Astrocyte (in vitro differentiated cells and primary cell): ENCODE measurements around the gene ALLC. TPM values are rescaled to one million over a fixed set of nuclear protein-coding genes. Genes with fewer than 3 reads are reported as not detected.

Experiments
- DNase-seq: peaks from one replicate; pipeline ENCODE4 v3.0.0-alpha.2; 2010; ENCODE audit warnings: low read depth
- FAIRE-seq: peaks from 2 replicates; lab custom pipeline; 2011; peaks lifted over from hg19 to GRCh38; lab: Jason Lieb, UNC
- H2AFZ ChIP-seq: 2 replicates; pipeline ENCODE4 v1.6.0; 2012; ENCODE audit warnings: low read depth, low read length, inconsistent platforms
- H3K27ac ChIP-seq: 2 replicates; pipeline ENCODE4 v1.5.1; 2011; ENCODE audit warnings: low read depth, low read length, inconsistent platforms
- H3K27me3 ChIP-seq: 2 replicates; pipeline ENCODE4 v1.6.0; 2011; ENCODE audit warnings: low read length, inconsistent platforms; ENCODE audit not compliant: insufficient read depth
- H3K36me3 ChIP-seq: 2 replicates; pipeline ENCODE4 v1.5.1; 2011; ENCODE audit warnings: low read length, inconsistent platforms; ENCODE audit not compliant: insufficient read depth
- H3K4me1 ChIP-seq: 2 replicates; pipeline ENCODE4 v1.5.1; 2011; ENCODE audit warnings: low read length, inconsistent platforms; ENCODE audit not compliant: insufficient read depth
- H3K4me2 ChIP-seq: 2 replicates; pipeline ENCODE4 v1.6.0; 2012; ENCODE audit warnings: low read length, inconsistent platforms
- H3K4me3 ChIP-seq: 2 replicates; pipeline ENCODE4 v1.5.1; 2011; ENCODE audit warnings: low read depth, mild to moderate bottlenecking, low read length, inconsistent platforms; ENCODE audit not compliant: insufficient read depth
- H3K79me2 ChIP-seq: 2 replicates; pipeline ENCODE4 v1.6.0; 2012; ENCODE audit warnings: mild to moderate bottlenecking, low read length, inconsistent platforms; ENCODE audit not compliant: insufficient read depth
- H3K9ac ChIP-seq: 2 replicates; pipeline ENCODE4 v1.6.0; 2012; ENCODE audit warnings: mild to moderate bottlenecking, low read length, inconsistent platforms
- H3K9me3 ChIP-seq: 2 replicates; pipeline ENCODE4 v1.5.1; 2012; ENCODE audit warnings: low read depth, mild to moderate bottlenecking, low read length, inconsistent platforms; ENCODE audit not compliant: insufficient read depth
- H4K20me1 ChIP-seq: 2 replicates; pipeline ENCODE4 v1.6.0; 2012; ENCODE audit warnings: low read length, inconsistent platforms; ENCODE audit not compliant: insufficient read depth
- H3K27ac Mint-ChIP-seq: one replicate; pipeline ENCODE4 v1.8.0; 2021; ENCODE audit warnings: mild to moderate bottlenecking, mixed read lengths; ENCODE audit not compliant: unreplicated experiment
- H3K27me3 Mint-ChIP-seq: one replicate; pipeline ENCODE4 v1.8.0; 2021; ENCODE audit warnings: low read depth, mixed read lengths; ENCODE audit not compliant: unreplicated experiment
- H3K36me3 Mint-ChIP-seq: one replicate; pipeline ENCODE4 v1.8.0; 2021; ENCODE audit warnings: low read depth, mixed read lengths; ENCODE audit not compliant: unreplicated experiment
- H3K4me1 Mint-ChIP-seq: one replicate; pipeline ENCODE4 v1.8.0; 2021; ENCODE audit warnings: low read depth, mixed read lengths; ENCODE audit not compliant: unreplicated experiment
- H3K4me3 Mint-ChIP-seq: one replicate; pipeline ENCODE4 v1.8.0; 2021; ENCODE audit warnings: mild to moderate bottlenecking, moderate library complexity, mixed read lengths; ENCODE audit not compliant: unreplicated experiment
- H3K9me3 Mint-ChIP-seq: one replicate; pipeline ENCODE4 v1.8.0; 2021; ENCODE audit warnings: mild to moderate bottlenecking, mixed read lengths; ENCODE audit not compliant: unreplicated experiment
- CTCF ChIP-seq: IDR thresholded peaks from 2 replicates; pipeline ENCODE4 v1.5.1; 2011; ENCODE audit warnings: low read depth, mild to moderate bottlenecking, inconsistent platforms, low read length, moderate library complexity; ENCODE audit not compliant: insufficient read depth
- EZH2 ChIP-seq: IDR thresholded peaks from 2 replicates; pipeline ENCODE4 v1.6.1; 2012; ENCODE audit warnings: mild to moderate bottlenecking, low read length, inconsistent platforms; ENCODE audit not compliant: insufficient read depth
- total RNA-seq: library from RNA; stranded (reverse); gene quantifications from 2 replicates; pipeline ENCODE4 v1.2.1, GENCODE V29; 2021

Gene ALLC
- total RNA-seq, 1 donor from 2014 or later = not detected

DNA sequence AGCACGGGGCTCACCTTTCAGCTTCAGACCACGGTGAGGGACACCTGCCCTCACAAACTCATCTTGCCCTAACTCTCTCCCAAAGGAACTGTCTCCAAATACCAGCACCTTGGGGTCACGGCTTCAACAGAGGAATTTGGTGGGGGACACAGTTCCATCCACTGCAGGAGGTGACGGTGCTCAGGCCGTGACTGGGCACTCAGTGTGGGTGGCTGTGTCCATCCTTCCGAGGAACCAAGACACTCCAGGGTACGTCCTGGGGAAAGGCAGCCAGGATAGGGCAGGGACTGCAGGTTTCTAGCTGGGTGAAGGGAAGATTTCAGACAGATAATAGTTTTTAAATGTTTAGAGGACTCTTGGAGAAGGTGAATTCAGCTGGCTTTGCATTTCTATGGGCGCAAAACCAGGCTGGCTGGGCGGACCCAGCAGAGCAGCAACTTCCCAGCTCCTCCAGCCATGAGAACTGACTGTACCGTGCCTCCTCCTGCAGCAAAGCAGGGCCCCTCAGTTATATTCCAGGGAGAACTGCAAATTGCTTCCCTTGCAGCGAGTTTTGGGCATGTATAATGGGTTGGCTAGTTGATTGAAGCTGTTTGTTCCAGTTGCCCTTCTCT, 23.9 kb upstream of the ALLC start:
- Mint-ChIP-seq H3K4me3 (no peak overlapping the region), H3K27ac (no peak overlapping the region), H3K4me1 (no peaks in the 10 kb centered on the region), H3K9me3 (peaks cover 3% of the 10 kb centered on the region), H3K36me3 (no peaks in the 10 kb centered on the region), H3K27me3 (peaks cover 38% of the 10 kb centered on the region)
- DNase-seq (no peak), FAIRE-seq (no peak)
- Histone ChIP-seq H3K9ac (no peak overlapping the region), H3K4me2 (no peak overlapping the region), H3K27me3 (no peaks in the 10 kb centered on the region), H3K79me2 (no peaks in the 10 kb centered on the region), H3K4me3 (no peak overlapping the region), H4K20me1 (no peaks in the 10 kb centered on the region), H3K9me3 (no peaks in the 10 kb centered on the region), H2AFZ (no peak overlapping the region), H3K4me1 (no peaks in the 10 kb centered on the region), H3K36me3 (no peaks in the 10 kb centered on the region), H3K27ac (no peak overlapping the region)
- no peak for TF ChIP-seq CTCF
- no peak for TF ChIP-seq EZH2

DNA sequence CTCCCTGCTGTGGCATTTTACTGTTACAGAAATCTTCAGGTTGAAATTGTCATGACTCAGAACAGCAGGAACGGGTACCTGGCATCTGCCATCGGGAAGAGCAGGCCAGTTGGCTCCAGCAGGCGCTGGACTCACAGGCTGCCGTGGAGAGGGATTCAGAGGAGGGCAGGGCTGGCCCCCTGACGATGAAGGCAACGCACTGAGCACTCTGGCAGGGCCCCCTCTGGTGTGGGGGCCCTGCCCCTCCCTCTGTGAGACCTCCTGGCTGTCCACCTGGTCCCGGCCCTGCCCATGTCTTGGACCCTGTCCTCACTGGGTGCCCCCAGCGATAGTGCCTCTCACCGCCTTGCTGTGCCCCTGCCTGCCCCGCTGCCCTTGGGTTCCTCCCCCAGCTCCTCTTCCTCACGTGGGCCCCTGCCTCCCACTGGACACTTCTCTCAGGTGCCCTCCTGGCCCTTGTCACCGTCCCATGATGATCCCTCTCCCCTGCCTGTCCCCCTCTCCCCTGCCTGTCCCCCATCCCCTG, 23.3 kb upstream of the ALLC start:
- DNase-seq = no peak

More for the DNA sequence above, 23.3 kb upstream of the ALLC start:
- no peak overlapping the region for H3K27ac Mint-ChIP-seq
- no peak overlapping the region for H3K27ac ChIP-seq
- H2AFZ ChIP-seq = no peak overlapping the region
- TF ChIP-seq EZH2 (no peak), CTCF (no peak)
- H3K27me3 Mint-ChIP-seq = peaks cover 40% of the 10 kb centered on the region
- H3K4me2 ChIP-seq = no peak overlapping the region
- H3K27me3 ChIP-seq = no peaks in the 10 kb centered on the region
- no peak overlapping the region for H3K9ac ChIP-seq
- H3K36me3 Mint-ChIP-seq = no peaks in the 10 kb centered on the region
- H3K79me2 ChIP-seq = no peaks in the 10 kb centered on the region
- no peak for FAIRE-seq
- H3K4me1 ChIP-seq = no peaks in the 10 kb centered on the region
- H3K9me3 ChIP-seq = no peaks in the 10 kb centered on the region
- no peak overlapping the region for H3K4me3 ChIP-seq
- no peaks in the 10 kb centered on the region for H3K4me1 Mint-ChIP-seq
- H4K20me1 ChIP-seq = no peaks in the 10 kb centered on the region
- peaks cover 3% of the 10 kb centered on the region for H3K9me3 Mint-ChIP-seq
- H3K36me3 ChIP-seq = no peaks in the 10 kb centered on the region
- H3K4me3 Mint-ChIP-seq = no peak overlapping the region
